Adrenal gland (tissue), 12 donors: Measurements from ENCODE around the gene CD53. TPM values are rescaled to one million over a fixed set of nuclear protein-coding genes. Genes with fewer than 3 reads are reported as not detected.

Source experiments
- DNase-seq, 7 donors: peaks; one replicate each; pipeline ENCODE4 v3.0.0-alpha.2; 2019 to 2020
- H3K27ac ChIP-seq, 5 donors: fragments of 200-600 bp; sonication (generic) in 4 of 5; 1 replicate in 3 of 5; 2 replicates in 2 of 5; pipeline versions ENCODE4 v1.5.1 to v1.8.0; 2016 to 2020; ENCODE audit warnings: mild to moderate bottlenecking in 1 of 5
- H3K27me3 ChIP-seq: fragments of 200-600 bp; 2 replicates; pipeline ENCODE4 v1.8.0; 2021
- H3K36me3 ChIP-seq, 2 donors: fragments of 200-600 bp; replicated peaks in 1 of 2; 1 replicate in 1 of 2; 2 replicates in 1 of 2; pipeline versions ENCODE4 v1.5.1 to v1.8.0; 2018 to 2022
- H3K4me1 ChIP-seq, 2 donors: fragments of 200-600 bp; replicated peaks in 1 of 2; 1 replicate in 1 of 2; 2 replicates in 1 of 2; pipeline versions ENCODE4 v1.5.1 to v1.8.0; 2018 to 2021
- H3K4me3 ChIP-seq, 4 donors: fragments of 200-600 bp; sonication (generic) in 3 of 4; one replicate each; pipeline ENCODE4 v1.5.1; 2016 to 2018
- H3K9me3 ChIP-seq, 3 donors: fragments of 200-600 bp; sonication (generic) in 1 of 3; replicated peaks in 1 of 3; 1 replicate in 2 of 3; 2 replicates in 1 of 3; pipeline versions ENCODE4 v1.5.1 to v1.8.0; 2016 to 2021
- CTCF ChIP-seq, 6 experiments: fragments of 450-650 bp in 4 of 6; fragments of 200-600 bp in 2 of 6; sonication (generic) in 1 of 6; IDR thresholded peaks; 1 replicate in 5 of 6; 2 replicates in 1 of 6; pipeline versions ENCODE4 v1.5.1 to v1.8.0; 2016 to 2021; ENCODE audit warnings: antibody characterized with exemption in 6 of 6, mild to moderate bottlenecking in 2 of 6, moderate library complexity in 1 of 6
- POLR2A ChIP-seq, 2 donors: fragments of 450-650 bp; IDR thresholded peaks; one replicate each; pipeline ENCODE4 v1.6.1; 2017; ENCODE audit warnings: antibody characterized with exemption in 2 of 2, mild to moderate bottlenecking in 2 of 2, moderate library complexity in 1 of 2
- WGBS, 4 donors: extraction: QIAGEN DNeasy Blood & Tissue Kit in 2 of 4; methylation state at CpG; one replicate each; pipeline versions ENCODE4 v1.1.5 to v1.1.7; 2013 to 2017; 5-methylcytosine and 5-hydroxymethylcytosine counted together
- intact Hi-C, 2 donors: fragments of 100-400 bp; cut with DNase I; formaldehyde crosslinking; loops; one replicate each; pipeline versions ENCODE4 v1.14.1 to v1.15.0; 2022 to 2023
- polyA plus RNA-seq, 3 donors: library from polyadenylated mRNA; stranded (reverse); fragments of 200-250 nt in 2 of 3; fragments of 350-450 nt in 1 of 3; fragmentation: Illumina TruSeq in 1 of 3; extraction: RNeasy Lipid Tissue Mini Kit (QIAGEN cat#74804) in 1 of 3; gene quantifications; one replicate each; pipeline ENCODE4 v1.2.3, GENCODE V29; 2013 to 2014
- total RNA-seq, 9 donors: library from RNA; depleted of rRNA in 4 of 9; stranded (reverse); fragments of >200 nt in 4 of 9; fragments of 120-200 nt in 1 of 9; fragmentation: NEBNext Ultra II Directional in 1 of 9; extraction: Animal tissue kit (Norgen Biotek cat#: 25700) in 1 of 9; gene quantifications; one replicate each; pipeline versions ENCODE4 v1.1.0 to v1.2.4, GENCODE V29; 2013 to 2023
- donor health status: healthy with polysubstance abuse.
- donor health status: Bipolar disorder and iron deficiency.
- donor health status: DM: yes; HTN: yes; CAD: no.
- donor health status: DM: no; HTN: no; CAD: no.
- donor health status: DM: no; HTN: no; CAD: no.
- donor health status: DM: yes; HTN: yes; CAD: no.

CD53 gene
- total and polyA plus RNA-seq, 12 donors = 6.8 to 99.1 (median 37.9) TPM

GRCh38 chr1:110874324-110875215, 1.6 kb downstream of the CD53 start:
- 23 to 37% (median 28%) methylated on average over 3 of the region's 3 CpGs for WGBS, 4 donors
- peaks cover 0 to 4% of the 10 kb centered on the region in 2 donors for H3K4me1 ChIP-seq

DNA sequence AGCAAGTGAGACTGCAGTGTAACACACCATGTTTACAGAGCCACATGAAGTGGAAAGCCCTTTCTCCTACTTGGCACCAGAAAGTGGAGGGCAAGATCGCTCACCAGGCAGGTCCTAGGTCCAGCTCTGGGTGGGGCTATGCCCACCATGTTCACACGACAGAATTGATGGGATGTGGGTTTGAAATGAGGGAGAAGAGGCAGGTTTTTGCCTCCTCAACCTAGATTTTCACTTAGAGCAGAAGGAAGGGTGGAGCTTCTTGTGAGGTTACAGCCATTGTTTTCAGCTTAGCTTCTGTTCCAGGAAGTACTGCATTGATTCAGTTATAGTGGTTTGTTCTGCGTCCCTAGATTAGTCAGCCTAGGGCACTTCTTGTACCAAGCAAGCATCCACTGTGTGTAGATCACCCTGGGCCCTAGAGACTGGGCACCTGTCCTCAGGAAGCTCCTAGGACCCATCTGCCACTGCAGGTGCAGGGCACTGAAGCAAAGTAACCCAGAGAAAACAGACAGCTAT, 2.3 kb downstream of the CD53 start:
- H3K27ac ChIP-seq = peak overlapping the region in 3 of 5 donors; percentile 16 to 89 (median 47)
- intact Hi-C loops = no loop called here
- 47 to 72% (median 55%) methylated on average over 3 of the region's 3 CpGs for WGBS, 4 donors
- H3K27me3 ChIP-seq = no peaks in the 10 kb centered on the region
- DNase-seq = peak in 1 of 7 donors; percentile 19
- peak overlapping the region in 1 of 4 donors; percentile 50 for H3K4me3 ChIP-seq
- H3K4me1 ChIP-seq = peaks cover 0 to 5% of the 10 kb centered on the region in 2 donors
- no peaks in the 10 kb centered on the region for H3K9me3 ChIP-seq
- TF ChIP-seq CTCF (IDR thresholded peaks at IDR 0.05) = no peak
- no peak for TF ChIP-seq POLR2A (IDR thresholded peaks at IDR 0.05)
- H3K36me3 ChIP-seq = no peaks in the 10 kb centered on the region

More at GRCh38 chr1:110874324-110875215, 1.6 kb downstream of the CD53 start:
- Histone ChIP-seq H3K9me3 (no peaks in the 10 kb centered on the region), H3K27me3 (no peaks in the 10 kb centered on the region), H3K27ac (peak overlapping the region in 4 of 5 donors; percentile 16 to 89 (median 37)), H3K36me3 (no peaks in the 10 kb centered on the region), H3K4me3 (peak overlapping the region in 1 of 4 donors; percentile 50)
- intact Hi-C loops = no loop called here
- no peak for DNase-seq
- TF ChIP-seq POLR2A (IDR thresholded peaks at IDR 0.05) (no peak), CTCF (IDR thresholded peaks at IDR 0.05) (no peak)

GRCh38 chr1:110876748-110877341, 3.9 kb downstream of the CD53 start:
- no peak overlapping the region for H3K4me3 ChIP-seq
- TF ChIP-seq POLR2A (IDR thresholded peaks at IDR 0.05) (no peak), CTCF (IDR thresholded peaks at IDR 0.05) (no peak)
- H3K36me3 ChIP-seq = no peaks in the 10 kb centered on the region
- peaks cover 0 to 5% of the 10 kb centered on the region in 2 donors for H3K4me1 ChIP-seq
- intact Hi-C loops = no loop called here
- H3K27me3 ChIP-seq = no peaks in the 10 kb centered on the region
- no peaks in the 10 kb centered on the region for H3K9me3 ChIP-seq
- WGBS, 4 donors = 50 to 65% (median 64%) methylated on average over 1 of the region's 1 CpG
- no peak overlapping the region for H3K27ac ChIP-seq
- DNase-seq = no peak

- 75 to 87% (median 80%) methylated on average over 6 of the region's 6 CpGs for WGBS, 4 donors
- peaks cover 0 to 5% of the 10 kb centered on the region in 2 donors for H3K4me1 ChIP-seq
- DNase-seq = no peak
- H3K9me3 ChIP-seq = no peaks in the 10 kb centered on the region
- H3K36me3 ChIP-seq = no peaks in the 10 kb centered on the region
- H3K4me3 ChIP-seq = no peak overlapping the region
- no peak for TF ChIP-seq CTCF (IDR thresholded peaks at IDR 0.05)
- no peak for TF ChIP-seq POLR2A (IDR thresholded peaks at IDR 0.05)
- no peaks in the 10 kb centered on the region for H3K27me3 ChIP-seq
- no peak overlapping the region for H3K27ac ChIP-seq
- intact Hi-C loops = no loop called here
Measured at GRCh38 chr1:110877364-110877763, 4.4 kb downstream of the CD53 start.
